RKO (cell line): ENCODE measurements around the gene NHLRC4.
"Not testable (repeated sequence)": the region's sequence is repeated elsewhere in the genome, so short reads cannot be mapped to it uniquely, and the experiment has no call there.

Experiments
- DNase-seq: peaks from one replicate; pipeline ENCODE4 v3.0.0-alpha.2; 2016; ENCODE audit warnings: low spot score

Gene NHLRC4

GRCh38 chr16:597655-598054, 30.9 kb downstream of the NHLRC4 start:
- DNase-seq: not testable (repeated sequence)

GRCh38 chr16:598823-599739, 32.3 kb downstream of the NHLRC4 start:
- no peak for DNase-seq

DNA sequence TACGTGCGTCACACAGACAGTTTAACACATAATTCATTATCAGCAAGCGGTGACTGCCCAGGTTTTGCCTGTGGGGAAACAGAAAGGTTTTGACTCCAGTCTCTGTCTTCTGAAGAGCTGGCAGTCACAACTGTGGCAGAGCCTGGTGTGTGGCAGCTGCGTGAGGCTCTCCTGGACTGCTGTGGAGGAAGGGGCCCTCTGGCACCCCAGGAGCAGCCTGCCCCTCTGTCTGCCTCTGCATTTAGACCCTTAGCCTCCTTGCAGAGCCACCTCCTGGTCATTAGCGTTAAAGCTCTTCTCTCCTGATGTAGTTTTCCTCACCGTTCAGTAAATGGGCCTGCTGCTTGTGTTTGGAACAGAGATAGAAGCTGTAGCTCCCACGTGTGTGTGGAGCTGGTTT, 34.0 kb downstream of the NHLRC4 start:
- DNase-seq: peak; percentile 34

GRCh38 chr16:603933-604332, 37.1 kb downstream of the NHLRC4 start:
- no peak for DNase-seq

GRCh38 chr16:606656-607307, 40.0 kb downstream of the NHLRC4 start:
- DNase-seq: no peak

DNA sequence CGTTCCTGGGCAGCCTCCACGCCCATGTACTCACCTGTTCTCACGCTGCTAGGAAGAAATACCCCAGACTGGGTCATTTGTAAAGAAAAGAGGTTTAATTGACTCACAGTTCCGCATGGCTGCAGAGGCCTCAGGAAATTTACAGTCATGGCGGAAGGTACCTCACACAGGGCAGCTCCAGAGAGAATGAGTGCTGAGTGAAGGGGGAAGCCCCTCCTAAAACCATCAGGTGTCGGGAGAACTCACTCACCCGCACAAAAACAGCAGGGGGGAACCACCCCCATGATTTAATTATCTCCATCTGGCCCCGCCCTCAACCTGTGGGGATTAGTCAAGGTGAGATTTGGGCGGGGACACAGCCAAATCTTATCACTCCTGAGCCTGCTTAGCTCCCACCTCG, 41.2 kb downstream of the NHLRC4 start:
- DNase-seq: no peak

GRCh38 chr16:609316-609715, 42.5 kb downstream of the NHLRC4 start:
- DNase-seq: no peak

DNA sequence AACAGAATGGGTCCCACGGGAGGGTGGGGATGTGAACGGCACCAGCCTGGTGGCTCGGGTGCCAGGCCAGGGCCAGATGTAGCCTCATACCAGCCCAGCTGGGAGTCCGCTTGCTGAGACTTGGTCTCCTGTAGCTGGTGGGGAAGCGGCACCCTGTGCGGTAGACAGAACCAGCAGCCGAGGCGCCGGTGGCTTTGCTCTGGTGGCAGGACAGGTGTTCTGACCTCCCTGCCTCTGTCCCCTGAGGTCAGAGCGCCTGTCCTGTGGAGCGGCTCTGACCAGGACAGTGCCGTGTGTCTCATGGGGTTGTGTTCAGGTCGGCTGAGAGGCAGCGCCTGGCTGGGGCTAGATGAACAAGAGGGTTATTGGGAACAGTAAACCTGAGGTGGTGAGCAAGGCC, 43.2 kb downstream of the NHLRC4 start:
- DNase-seq: no peak

GRCh38 chr16:610513-611381, 43.9 kb downstream of the NHLRC4 start:
- no peak for DNase-seq

DNA sequence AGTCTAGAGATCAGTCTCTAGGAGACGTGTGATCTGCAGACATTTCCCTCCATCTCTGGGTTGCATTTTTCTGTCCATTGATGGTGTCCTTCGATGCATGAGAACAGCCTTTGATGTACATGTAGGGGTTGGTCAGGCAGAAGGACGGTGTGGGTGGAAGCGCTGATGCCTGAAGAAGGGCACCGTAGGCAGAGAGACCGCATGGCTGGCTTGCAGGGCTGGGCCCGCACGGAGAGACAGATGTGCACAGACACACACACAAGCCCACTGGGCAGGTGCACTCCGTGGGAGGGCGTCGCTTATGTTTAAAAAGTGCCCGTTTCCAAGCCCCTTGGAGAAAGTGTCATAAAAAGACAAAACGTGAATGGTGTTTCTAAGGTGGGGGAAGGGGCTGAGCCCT, 48.3 kb downstream of the NHLRC4 start:
- no peak for DNase-seq

DNA sequence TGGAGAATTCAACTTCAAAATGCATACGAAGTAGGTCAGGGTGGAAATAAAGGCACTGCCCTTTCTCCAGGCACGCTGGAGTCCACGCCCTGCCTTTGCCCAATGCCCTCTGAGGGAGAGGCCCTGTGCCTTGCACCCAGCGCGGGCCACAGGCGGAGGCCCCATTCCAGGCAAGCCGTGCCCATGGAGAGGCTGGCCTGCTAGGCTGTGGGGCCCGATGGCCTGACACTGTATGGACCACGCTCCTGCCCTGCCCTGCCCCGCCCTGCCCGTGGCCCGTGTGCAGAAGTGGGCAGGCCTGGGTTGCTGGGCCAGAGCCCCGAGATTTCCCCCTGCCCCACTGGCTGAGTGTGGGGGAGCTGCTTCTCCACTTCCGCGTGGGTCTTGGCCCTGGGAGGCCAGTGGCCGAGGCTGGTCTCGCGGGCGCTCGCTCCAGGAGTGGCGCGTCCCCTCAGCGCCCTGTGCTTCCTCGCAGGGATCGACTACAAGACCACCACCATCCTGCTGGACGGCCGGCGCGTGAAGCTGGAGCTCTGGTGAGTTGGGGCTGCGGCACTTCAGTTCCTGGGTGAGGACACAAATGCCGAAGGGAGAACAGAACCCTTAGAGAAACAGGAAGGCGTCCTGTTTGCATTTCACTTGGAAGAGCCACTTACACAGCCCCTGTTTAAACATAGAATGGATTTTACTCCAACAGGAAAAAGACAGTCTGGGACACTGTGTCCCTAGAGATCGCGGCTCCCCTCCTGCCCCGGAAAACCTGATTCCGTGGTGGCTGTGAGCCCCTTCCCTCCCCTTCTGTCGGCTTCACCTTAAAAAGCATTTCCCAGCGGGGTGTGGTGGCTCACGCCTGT, 50.2 kb downstream of the NHLRC4 start:
- no peak for DNase-seq

GRCh38 chr16:617855-618254, 51.0 kb downstream of the NHLRC4 start:
- DNase-seq: no peak
